ENCODE data around the gene SLC5A3. TPM values are rescaled to one million over a fixed set of nuclear protein-coding genes. Genes with fewer than 3 reads are reported as not detected.

Gene SLC5A3
- total RNA-seq, 2 experiments from 2014 or later = 23.3 to 26.0 TPM

DNA sequence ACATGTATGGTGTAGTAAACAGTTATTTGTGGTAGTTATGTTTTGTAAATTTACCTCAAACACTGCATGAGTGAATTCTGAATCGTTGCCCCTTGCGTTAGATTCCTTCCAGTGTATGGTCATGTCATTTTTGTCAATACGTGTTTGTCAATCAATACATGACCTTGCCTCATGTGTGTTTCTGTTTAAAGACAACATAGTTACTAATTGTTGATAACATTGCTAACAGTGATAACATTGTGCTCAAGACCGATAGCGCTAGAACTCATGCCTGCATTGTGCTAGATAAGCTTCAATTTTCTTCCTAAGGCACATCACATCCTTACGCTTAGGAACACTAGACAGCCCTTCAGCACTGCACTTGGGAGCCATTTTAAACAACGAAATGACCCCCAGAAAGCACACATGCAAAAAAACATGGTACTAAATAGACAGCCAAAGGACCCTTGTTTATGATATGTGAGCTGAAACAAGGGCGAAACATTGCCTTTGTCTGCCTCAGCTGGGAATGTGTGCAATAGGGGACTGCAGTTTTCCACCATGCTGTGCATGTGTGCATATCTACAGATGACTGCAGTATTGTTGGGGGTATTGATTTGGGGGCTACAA, 37.3 kb downstream of the SLC5A3 start:
- no peak for DNase-seq
- Mint-ChIP-seq H3K9me3 (no peaks in the 10 kb centered on the region), H3K4me1 (peaks cover 10% of the 10 kb centered on the region), H3K27me3 (no peaks in the 10 kb centered on the region), H3K4me3 (no peak overlapping the region), H3K36me3 (ENCODE audit: low read depth) (peaks cover 62% of the 10 kb centered on the region), H3K27ac (no peak overlapping the region)
- ChIA-PET POLR2A (no interaction called here), CTCF (interaction anchor here (1.0 to 1.6 kb wide), 3 partner anchors 9 to 186 kb away, joined by 3 to 4 read pairs (median 3); no protein-coding TSS in a partner anchor)

GRCh38 chr21:34112316-34113033, 39.1 kb downstream of the SLC5A3 start:
- Mint-ChIP-seq H3K27me3 (no peaks in the 10 kb centered on the region), H3K9me3 (no peaks in the 10 kb centered on the region), H3K36me3 (ENCODE audit: low read depth) (peaks cover 58% of the 10 kb centered on the region), H3K4me1 (peaks cover 10% of the 10 kb centered on the region), H3K27ac (no peak overlapping the region), H3K4me3 (no peak overlapping the region)
- DNase-seq = no peak
- ChIA-PET POLR2A (no interaction called here), CTCF (no interaction called here)

- no peaks in the 10 kb centered on the region for H3K9me3 Mint-ChIP-seq
- POLR2A ChIA-PET = no interaction called here
- CTCF ChIA-PET = interaction anchor here (0.5 to 1.0 kb wide), 2 partner anchors 182 to 189 kb away, joined by 3 read pairs; no protein-coding TSS in a partner anchor
- peaks cover 10% of the 10 kb centered on the region for H3K4me1 Mint-ChIP-seq
- H3K4me3 Mint-ChIP-seq = no peak overlapping the region
- no peaks in the 10 kb centered on the region for H3K27me3 Mint-ChIP-seq
- H3K27ac Mint-ChIP-seq = no peak overlapping the region
- peaks cover 52% of the 10 kb centered on the region for H3K36me3 Mint-ChIP-seq (ENCODE audit: low read depth)
- DNase-seq = no peak
These were observed 40.5 kb downstream of the SLC5A3 start for GRCh38 chr21:34113842-34114241.

DNA sequence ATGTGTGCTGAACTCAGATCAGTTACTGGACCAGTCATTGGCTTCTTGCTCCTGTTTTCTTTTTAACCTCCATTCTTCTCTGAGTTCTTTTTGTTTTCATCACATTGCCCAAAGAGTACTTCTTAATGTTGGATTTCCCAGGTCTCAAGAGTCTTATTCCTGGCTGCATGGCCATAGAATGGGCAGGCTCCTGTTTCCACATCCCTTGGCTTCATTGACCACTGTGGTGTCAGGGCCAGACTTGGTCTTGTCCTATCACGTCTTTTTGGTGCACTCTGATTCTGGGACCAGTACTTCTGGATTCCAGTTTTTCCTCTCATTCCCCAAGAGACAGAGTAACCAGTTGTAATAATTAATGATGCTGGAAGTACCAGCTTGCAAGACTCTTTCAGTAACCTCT, 41.8 kb downstream of the SLC5A3 start:
- no peak overlapping the region for H3K27ac Mint-ChIP-seq
- H3K4me3 Mint-ChIP-seq = no peak overlapping the region
- no peaks in the 10 kb centered on the region for H3K27me3 Mint-ChIP-seq
- no peak for DNase-seq
- no peaks in the 10 kb centered on the region for H3K9me3 Mint-ChIP-seq
- ChIA-PET CTCF (no interaction called here), POLR2A (no interaction called here)
- H3K36me3 Mint-ChIP-seq (ENCODE audit: low read depth) = peaks cover 49% of the 10 kb centered on the region
- peaks cover 10% of the 10 kb centered on the region for H3K4me1 Mint-ChIP-seq

DNA sequence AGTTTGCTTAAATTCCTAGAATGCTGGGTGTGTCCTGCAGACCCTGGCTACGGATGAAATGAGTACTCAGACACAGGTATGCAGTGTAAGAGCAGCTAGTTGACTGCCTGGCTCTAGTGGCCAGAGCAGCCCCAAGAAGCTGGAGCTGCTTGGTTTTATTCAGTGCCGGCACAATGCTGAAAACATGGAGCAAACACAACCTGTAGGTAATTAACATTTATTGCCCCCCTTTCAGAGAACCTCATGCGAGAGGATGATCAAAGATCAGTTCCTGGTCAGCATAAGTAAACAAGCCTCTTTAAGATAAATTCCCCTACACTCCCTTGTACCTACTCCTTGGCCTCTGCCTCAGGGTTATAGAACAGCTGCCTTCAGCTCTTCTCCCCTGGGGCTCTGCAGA, 43.2 kb downstream of the SLC5A3 start:
- peaks cover 55% of the 10 kb centered on the region for H3K36me3 Mint-ChIP-seq (ENCODE audit: low read depth)
- CTCF ChIA-PET = interaction anchor here (0.7 kb wide), 1 partner anchor 267 kb away, joined by 4 read pairs; no protein-coding TSS in a partner anchor
- DNase-seq = no peak
- H3K4me1 Mint-ChIP-seq = peaks cover 10% of the 10 kb centered on the region
- H3K27ac Mint-ChIP-seq = no peak overlapping the region
- POLR2A ChIA-PET = no interaction called here
- H3K27me3 Mint-ChIP-seq = no peaks in the 10 kb centered on the region
- no peak overlapping the region for H3K4me3 Mint-ChIP-seq
- no peaks in the 10 kb centered on the region for H3K9me3 Mint-ChIP-seq

GRCh38 chr21:34120867-34121266, 47.5 kb downstream of the SLC5A3 start:
- Mint-ChIP-seq H3K9me3 (peaks cover 5% of the 10 kb centered on the region), H3K36me3 (ENCODE audit: low read depth) (peaks cover 62% of the 10 kb centered on the region), H3K27ac (no peak overlapping the region), H3K4me1 (no peaks in the 10 kb centered on the region), H3K4me3 (no peak overlapping the region), H3K27me3 (no peaks in the 10 kb centered on the region)
- DNase-seq = no peak
- ChIA-PET POLR2A (no interaction called here), CTCF (interaction anchor here (0.8 to 1.4 kb wide), 4 partner anchors 10 to 240 kb away, joined by 3 to 4 read pairs (median 3); no protein-coding TSS in a partner anchor)

- ChIA-PET CTCF (no interaction called here), POLR2A (no interaction called here)
- H3K4me1 Mint-ChIP-seq = peaks cover 4% of the 10 kb centered on the region
- H3K9me3 Mint-ChIP-seq = peaks cover 5% of the 10 kb centered on the region
- peaks cover 62% of the 10 kb centered on the region for H3K36me3 Mint-ChIP-seq (ENCODE audit: low read depth)
- H3K27ac Mint-ChIP-seq = no peak overlapping the region
- no peak for DNase-seq
- H3K27me3 Mint-ChIP-seq = no peaks in the 10 kb centered on the region
- H3K4me3 Mint-ChIP-seq = no peak overlapping the region
These were observed 48.7 kb downstream of the SLC5A3 start for GRCh38 chr21:34122047-34122446.

Other genes starting within 250 kb of the SLC5A3 start
- gene ATP5PO, start 157.8 kb upstream of the SLC5A3 start, total RNA-seq = 100 to 1,000 TPM; 193 to 196 TPM
- 10 to 100 TPM; 75.2 to 79.2 TPM for gene MRPS6, start within 50 bp of the SLC5A3 start, total RNA-seq

Data from activated CD4-positive, alpha-beta memory T cell treated with anti-CD3 and anti-CD28 coated beads, Interleukin-2, amount 10 ng/mL, durations not matched to agents 7 days and 5 days (primary cell).